HG02870 (cell line): ENCODE measurements around the gene GNB2.

Source experiments
- ATAC-seq: cut with Tn5 transposase; IDR thresholded peaks from one replicate; pipeline ENCODE4 v1.9.1; 2021; ENCODE audit warnings: mild to moderate bottlenecking, moderate library complexity; ENCODE audit not compliant: unreplicated experiment

GNB2 gene

DNA sequence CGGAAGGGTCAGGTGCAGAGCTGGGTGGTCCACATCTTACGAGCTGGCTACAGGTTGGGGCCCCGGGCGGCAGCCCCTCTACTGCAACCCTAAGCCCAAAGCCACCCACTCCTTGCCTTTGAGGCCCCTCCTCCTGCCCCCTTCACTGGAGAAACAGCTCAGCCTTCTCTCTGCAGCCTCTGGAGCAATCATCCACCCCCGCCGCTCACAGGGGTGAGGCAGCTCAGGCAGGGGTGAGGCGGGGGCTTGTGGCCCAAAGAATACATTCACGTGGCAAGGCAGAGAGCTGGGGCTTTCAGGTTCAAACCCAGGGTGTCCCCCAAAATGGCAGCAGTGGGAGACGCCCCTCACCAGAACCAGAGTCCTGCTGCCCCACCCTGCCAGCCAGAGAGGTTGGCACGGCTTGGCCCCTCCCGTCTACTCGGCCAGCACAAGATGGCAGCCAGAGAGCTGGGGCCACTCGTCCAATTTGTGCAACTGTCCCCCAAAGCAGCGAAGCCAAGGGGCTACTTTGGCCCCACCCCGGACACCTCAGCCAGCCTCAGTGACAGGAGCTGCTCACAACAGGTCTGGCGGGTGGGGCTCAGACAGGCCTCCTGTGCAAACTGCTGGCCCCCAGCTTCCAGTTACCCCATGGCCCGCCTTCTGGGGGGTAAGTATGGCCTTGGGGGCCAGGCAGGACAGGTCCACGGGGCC, 7.2 kb downstream of the GNB2 start:
- no peak for ATAC-seq

DNA sequence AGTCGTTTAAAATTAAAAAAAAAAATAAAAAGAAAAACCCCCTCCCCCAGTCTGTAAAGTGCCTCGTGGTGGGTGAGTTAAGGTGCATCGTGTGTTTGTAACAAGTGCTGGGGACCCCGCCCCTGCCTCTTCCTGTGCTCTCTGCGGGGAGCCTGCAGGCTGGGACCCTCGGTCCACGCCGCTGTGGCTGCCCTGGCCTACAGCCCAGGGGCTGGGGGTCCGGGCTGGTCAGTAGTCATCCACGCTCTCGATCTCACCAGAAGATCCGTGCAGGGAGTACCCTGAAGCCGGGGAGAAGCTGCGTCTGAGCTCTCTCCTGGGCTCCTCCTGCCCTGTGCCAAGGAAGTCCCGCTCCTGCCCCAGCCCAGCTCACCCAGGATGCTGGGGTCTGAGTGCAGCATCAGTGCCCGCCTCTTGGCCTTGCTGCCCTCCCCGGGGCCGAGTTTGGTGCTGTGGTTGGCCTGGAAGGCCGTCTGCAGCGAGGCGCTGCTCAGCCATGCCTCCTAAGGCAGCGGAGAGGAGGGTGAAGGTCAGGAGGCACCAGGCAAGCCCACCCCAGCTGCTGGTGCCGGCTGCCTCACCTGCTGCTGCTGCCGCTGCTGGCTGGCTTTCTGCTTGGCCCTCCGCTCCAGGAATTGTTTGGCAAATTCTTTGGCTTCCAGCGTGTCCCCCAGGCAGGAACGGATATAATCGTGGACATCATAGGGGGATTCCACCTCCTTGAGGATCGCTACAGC, 8.1 kb downstream of the GNB2 start:
- ATAC-seq, result no peak

DNA sequence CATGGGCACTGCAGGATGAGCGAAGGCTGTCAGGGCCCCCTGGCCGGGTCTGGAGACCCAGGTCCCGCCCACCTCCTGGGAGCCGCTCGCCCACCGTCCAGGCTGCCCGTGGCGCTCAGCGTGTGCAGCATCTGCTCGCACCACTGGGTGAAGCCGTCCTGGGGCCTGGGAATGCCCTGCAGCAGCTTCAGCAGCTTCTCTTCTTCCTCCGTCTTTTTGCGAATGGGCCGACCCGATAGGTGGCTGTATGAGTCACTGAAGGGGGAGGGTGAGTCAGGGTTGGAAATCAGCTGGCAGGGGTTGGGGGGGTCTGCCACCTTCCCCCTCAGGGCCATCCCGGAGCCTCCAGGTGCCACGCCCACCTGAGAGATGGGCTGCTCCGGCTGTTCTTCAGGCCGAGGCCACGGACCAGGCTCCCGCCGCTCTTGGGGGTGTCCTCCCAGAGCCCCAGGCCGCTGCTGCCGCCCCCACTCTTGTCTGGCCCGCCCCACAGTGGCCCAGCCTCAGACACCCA, 8.7 kb downstream of the GNB2 start:
- ATAC-seq, result no peak

DNA sequence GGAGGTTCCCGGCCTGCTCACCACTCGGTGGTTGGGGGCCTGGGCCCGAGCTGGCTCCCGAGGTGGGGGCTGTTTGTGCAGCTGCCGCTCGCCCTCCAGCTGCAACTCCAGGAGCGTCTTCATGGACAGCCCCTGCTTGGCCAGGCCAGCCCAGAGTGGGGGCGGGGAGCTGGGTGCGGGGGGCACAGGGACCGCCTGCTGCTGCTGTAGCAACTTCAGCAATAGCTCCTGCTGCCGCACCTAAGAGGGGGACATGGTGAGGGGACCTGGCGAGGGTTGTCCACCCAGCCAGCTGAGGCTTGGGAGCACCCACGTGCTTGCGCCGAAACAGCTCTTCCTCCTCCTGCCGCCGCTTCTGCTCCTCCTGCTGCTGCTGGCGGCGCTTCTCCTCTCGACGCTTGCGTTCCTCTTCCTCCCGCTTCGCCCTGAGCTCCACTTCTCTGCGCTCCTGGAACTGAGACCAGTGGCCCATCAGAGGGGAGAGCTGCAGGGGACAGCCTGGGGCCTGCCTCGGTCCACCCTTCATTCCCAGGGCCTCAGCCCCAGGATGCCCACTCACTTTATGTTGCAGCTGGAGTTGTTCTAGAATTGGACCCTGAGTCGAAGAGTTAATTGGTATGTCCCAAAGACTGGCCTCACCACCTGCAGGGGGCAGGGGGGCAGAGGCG, 9.6 kb downstream of the GNB2 start:
- ATAC-seq, result no peak

DNA sequence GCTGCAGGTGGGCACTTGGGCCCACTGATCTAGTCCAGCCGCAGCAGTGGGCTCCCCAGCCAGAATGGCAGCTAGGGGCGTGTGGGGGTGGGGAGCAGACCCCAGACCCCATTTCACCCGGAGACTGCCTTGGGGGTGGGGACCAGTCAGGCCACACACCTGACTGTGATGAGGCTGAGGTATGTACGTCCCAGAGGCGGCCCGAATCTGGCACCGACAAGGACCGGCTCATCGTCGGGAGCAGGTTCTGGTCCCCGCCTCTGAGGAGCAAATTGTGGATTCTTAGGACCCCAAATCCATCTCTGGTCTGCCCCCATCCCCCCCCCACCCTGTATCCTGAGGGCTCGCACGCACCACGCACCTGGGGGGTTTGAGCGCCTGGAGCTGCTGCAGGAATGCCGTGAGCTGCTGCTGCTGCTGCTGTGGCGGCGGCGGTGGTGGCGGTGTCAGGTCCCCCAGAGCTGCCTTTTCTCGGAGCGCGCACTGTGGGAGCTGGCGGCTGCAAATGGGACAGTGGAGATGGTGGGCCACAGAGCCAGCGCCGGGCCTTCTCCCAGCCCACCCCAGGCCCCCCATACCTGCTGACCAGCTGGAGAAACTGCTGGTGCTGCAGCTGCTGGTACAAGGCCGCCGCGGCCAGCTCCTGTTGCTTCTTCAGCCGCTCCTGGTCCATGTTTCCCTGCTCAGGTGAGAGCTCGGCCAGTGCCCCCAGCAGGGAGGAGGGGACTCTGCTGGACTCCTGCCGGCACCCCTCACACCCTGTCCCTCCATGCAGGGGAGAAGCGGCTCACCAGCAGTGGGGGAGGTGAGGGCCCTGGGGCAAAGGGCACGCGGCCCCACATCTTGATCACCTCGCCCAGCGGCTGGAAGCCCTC, 10.4 kb downstream of the GNB2 start:
- no peak for ATAC-seq

DNA sequence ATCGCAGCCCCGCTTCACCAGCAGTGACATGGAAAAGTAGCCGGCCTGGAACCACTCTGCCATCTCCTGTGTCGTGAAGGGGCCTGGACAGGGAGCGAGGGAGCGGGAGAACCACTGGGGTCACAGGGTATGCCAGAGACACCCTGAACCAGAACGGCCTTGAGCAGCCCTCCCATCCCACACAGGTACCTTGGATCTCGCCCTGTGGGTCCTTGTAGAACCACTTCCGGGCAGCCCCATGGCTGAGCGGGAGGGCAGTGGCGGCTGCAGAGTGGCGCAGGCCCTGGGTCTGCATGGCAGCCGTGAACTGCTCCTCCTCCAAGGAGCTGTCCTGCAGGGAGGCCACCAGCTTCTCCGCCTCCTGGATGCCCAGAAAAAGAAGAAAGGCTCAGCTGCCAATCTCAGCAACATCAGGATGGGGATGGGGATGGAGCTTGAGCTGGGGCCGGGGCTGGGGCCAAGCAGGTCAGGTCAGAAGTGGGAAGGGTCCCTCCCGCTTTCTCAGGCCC, 11.0 kb downstream of the GNB2 start:
- ATAC-seq, result no peak

DNA sequence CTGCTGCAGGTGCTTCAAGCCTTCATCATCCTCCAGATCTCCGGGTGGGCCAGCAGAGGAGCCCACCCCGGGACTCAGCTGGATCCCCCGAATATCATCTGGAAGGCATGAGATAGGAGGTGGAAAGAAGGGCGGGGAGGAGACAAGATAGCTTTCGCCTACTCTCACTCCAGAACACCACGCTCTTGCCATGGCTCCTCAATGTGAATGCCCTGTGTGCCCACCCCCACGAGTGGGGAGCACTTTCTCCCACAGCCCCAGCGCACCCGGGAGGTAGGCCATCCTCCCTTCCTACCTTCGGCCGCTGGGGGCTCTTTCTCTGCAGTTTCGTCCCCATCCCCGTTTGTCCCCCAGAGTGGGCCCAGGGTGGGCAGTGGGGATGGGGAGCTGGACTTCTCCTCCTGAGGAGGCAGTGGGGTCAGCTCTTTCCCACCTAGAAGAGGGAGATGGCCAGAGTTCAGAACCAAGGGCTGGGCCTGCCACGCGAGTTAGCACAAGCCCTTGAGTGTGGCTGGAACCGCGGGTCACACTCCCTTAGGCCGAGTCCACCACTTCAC, 11.6 kb downstream of the GNB2 start:
- ATAC-seq, result no peak

DNA sequence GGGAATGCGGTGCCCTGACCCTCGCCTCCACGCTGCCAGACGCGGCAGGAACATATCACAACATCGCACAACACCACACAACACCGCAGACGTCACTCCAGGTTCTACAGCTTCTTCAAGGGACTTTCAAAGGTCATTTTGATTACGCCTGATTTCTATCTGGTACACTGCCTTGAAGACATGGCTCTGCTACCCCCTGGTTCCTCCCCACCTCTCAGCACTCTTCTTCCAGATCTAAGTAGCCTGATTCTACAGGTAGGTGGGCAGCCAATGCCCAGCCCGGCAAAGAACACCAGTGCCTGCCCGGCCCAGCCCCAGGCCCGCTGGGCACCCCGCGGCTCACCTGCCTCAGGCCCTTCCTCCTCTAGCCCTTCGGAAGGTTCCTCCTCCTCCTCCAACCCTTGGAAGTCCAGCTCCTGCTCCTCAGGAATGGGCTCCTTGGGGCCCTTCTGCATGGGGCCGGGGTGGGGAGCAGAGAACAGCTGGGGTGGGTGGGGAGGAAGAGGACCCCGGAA, 12.1 kb downstream of the GNB2 start:
- no peak for ATAC-seq

DNA sequence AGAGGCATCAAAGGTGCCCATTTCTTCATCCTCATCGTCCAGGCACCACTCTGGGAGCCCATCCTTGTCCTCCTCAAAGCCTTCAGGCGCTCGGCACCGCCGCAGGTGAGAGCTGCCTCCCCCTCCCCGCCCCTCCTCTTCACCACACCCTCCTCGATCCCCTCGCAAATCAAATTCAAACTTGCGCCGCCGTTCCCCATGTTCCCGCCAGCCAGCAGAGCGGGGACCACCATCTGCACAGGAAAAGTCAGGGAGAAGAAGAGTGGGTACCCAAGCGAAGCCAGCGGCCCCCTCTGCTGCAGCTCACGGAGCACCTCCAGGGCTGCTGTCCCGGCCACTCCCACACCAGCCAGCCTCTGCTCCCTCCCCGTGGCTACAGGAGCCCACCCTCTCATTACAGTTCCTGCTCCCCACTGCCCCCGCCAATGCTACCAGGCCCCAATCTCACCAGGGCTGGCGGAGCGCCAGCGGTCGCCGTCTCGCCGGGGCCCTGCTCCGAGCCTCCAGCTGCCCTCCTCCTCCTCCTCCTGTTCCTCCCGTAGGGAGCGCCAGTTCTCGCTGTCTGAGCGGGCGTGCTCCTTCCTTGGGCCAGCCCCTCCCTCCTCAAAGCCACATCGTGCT, 12.8 kb downstream of the GNB2 start:
- ATAC-seq, result no peak

DNA sequence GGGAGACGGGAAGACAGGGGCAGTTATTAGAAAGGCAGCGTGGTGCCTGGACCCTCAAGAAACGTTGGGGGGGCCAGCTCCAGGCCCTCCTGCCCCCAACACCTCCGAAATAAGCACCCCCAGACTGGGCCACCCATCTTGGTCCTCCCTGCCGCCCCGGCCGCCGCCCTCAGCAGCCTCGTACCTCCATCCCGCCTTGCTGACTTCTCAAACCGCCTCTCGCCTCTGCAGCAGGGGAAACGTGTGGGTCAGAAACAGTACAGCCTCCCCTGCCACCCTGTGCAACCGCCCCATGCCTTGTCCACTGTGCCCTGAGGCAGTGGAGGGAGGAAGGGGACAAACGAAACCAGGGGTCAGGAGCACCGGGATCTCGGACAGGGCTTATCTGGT, 13.3 kb downstream of the GNB2 start:
- ATAC-seq, result no peak

DNA sequence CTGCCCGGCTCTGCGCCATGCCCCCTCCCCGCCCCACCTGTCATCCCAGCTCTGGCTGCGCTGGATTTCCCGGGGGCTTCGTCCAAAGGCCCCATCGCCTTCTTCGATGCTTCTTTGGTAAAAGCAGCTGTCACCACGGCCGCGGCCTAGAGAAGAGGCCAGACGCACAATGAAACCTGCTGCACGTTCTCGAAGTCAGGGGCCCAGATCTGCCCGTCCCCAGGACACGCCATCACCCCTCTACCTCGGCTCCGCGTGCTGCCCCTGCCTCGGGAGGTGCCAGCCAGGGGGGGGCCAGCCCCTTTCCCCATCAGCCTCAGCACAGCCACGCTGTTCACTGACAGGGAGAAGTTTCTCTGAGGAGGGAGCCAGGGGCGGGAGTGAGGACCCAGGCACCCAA, 13.7 kb downstream of the GNB2 start:
- no peak for ATAC-seq

DNA sequence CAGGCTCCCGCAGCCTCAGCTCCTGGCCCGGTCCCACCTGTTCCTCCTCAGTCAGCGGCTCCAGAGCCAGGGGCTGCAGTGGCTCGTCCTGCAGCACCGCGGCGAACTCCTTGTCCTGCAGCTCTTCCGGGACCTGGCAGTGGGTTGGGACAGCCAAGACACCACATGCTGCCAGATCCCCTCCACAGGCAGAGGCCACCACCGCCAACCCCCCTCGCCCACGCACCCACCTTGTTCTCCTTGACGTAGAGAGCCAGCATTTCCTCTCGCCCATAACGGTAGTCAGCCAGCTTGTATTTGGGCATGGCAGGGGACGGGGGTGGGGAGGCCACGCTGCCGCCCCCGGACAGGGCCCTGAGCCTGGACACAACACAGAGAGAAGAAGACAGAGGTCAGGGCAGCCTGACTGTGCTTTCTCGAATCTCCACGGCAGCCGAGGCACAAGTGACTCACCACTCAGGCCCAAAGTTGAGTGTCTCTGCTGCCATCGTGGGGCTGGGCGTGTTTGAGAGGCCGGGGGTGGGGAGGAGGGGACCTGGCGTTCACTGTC, 14.3 kb downstream of the GNB2 start:
- ATAC-seq, result no peak

DNA sequence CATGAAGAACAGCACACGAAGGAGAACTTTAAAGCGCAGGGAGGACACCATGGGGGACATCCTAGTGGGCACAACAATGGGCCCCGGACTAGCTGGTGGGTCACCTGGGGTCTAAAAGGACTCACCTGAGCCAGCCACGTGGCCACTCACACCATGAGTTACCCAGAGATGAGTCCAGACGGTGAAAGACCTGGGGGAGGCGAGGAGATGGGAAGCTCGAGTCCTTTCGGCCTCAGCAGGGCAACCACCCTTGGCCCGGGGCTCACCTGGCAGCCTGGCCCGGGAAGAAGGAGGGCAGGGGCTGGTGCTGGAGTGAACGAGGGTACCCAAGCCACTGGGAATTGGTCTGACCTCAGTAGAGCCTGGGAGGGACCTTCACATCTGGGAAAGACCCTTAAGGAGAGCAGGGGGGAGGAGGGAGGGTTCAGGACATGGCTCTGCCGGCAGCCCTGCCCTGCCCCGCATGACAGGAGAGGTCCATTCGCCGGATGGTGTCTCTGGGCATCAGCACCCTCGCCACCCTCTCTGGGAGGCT, 14.9 kb downstream of the GNB2 start:
- no peak for ATAC-seq

DNA sequence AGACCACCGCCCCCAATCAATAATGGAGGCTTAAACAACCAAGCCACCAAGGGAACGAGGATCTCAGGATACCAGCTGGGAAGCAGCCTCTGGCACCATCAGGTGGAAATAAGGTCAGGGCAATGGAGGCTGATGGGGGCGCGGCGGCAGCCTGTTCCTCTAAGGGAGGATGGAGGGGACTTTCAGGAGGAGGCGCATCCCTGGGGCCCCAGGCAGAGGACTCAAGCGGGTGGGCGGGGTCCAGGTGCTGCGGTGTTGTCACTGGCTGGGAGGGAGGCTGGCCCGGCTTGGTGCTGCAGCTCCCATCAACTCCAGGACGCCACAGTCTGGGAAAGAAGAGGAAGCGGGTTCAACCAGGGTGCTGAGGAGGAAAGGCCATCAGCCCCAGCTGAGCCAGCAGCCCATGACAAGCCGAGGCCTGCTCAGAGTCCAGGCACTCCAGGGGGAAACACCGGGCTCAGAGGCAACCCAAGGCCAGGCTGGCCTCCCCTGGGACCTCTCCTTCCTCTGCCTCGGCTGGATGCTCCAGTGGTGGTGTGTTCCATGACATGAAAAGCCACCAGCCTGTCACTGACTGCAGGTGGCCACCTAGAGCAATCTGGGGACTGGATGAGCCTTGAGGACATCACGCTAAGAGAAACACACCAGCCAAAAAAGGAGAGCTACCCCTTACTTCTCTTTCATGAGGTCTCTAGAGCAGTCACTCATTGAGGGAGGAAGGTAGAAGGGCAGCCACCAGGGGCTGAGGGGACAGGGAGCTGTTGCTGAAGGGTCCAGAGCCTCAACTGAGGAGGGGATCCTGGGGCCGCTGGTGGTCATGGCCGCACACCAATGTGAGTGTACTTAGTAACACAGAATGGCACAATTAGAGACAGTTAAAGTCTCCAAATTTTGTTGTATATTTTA, 15.9 kb downstream of the GNB2 start:
- no peak for ATAC-seq

DNA sequence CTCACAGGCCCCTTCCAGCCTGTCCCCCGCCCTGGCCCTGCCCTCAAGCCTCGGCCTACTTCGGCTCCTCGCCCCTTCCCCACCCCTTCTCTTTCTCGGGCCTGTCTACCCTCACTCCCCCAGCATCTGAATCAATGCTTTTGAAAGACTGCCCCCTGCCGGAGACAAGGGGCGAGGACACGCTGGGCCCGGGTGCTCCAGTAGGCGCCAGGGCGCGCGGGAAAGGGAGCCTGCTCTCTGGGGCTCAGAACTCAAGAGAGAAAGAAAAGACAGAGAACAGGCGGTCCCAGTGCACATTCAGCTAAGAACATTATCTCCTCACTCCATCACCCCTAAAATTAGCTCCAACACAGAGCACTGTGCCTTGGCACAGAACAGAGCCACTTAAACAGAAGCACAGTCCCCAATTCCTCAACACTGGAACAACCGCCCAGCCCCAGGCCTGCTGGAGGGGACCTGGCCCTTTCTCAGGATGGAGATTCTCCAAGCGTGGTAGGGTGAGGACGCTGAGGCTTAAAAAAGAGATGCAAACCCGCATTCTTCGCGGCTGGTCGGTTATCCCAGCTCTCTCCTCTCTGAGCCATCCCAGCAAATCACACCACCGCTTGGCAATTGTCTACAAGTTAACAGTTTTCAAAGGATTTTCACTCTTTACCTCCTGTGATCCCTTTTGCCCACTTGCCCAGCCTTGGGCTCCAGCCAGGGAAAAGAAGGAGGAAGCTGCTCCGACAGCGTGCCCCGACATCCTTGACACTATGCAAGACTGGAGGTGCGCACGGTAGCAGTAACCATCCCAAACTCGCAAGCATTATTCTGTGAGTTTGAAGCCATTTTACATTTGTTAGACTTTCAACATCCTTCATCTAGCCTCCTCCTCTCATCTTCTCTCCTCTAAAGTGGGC, 18.4 kb downstream of the GNB2 start:
- no peak for ATAC-seq

DNA sequence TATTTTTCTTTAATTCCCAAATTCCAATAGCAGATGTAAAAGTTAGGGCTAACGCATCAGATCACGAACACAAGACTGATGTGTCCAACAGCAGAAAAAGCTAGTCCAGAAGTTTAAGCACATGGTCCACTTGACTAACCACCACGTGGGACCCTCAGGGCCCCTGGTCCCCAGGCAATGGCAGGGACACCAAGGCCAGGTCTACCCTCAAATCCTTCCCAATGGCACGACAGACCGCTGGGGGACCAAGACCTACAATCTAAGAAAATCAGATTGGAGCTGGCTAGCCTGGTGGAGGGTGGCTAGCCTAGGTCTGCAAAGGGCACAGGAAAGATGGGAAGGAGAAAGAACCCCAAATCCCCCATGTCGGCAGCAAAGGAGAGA, 19.0 kb downstream of the GNB2 start:
- no peak for ATAC-seq
